ENCODE results near the gene TMIGD2. TPM values are rescaled to one million over a fixed set of nuclear protein-coding genes. Genes with fewer than 3 reads are reported as not detected.
"Not testable (repeated sequence)": the region's sequence is repeated elsewhere in the genome, so short reads cannot be mapped to it uniquely, and the experiment has no call there.

The TMIGD2 gene
- total RNA-seq, 1 experiment from 2014 or later = 0.94 TPM

DNA sequence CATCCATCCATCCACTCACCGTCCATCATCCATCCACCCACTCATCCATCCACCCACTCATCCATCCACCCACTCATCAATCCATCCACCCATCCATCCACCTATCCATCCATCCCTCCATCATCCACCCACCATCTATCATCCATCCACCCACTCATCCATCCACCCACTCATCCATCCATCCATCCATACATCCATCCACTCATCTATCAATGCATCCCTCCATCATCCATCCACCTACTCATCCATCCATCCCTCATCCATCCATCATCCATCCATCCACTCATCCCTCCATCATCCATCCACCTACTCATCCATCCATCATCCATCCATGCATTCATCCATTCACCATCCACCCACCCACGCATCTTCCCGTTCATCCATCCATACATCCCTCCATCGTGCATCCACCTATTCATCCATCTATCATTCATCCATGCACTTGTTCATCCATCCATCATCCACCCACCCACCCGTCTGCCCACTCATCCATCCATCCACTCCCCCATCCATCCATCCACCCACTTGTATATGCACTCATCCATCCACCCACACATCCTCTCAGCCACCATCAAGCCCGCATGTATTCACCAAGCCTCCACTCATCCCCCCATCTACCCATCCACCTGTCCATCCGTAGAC, 32.9 kb upstream of the TMIGD2 start (continued):
- TF ChIP-seq, protein P1, sequence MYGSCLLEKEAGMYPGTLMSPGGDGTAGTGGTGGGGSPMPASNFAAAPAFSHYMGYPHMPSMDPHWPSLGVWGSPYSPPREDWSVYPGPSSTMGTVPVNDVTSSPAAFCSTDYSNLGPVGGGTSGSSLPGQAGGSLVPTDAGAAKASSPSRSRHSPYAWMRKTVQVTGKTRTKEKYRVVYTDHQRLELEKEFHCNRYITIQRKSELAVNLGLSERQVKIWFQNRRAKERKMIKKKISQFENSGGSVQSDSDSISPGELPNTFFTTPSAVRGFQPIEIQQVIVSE (CRISPR knock-in tag; IDR thresholded peaks at IDR 0.05; ENCODE audit: borderline replicate concordance) = no peak
- TF ChIP-seq FOXJ3 (CRISPR knock-in tag; IDR thresholded peaks at IDR 0.05; ENCODE audit: borderline replicate concordance) (no peak), GRHL2 (CRISPR knock-in tag; IDR thresholded peaks at IDR 0.05; ENCODE audit: insufficient replicate concordance, severe bottlenecking) (no peak)
- TF ChIP-seq, protein P2, sequence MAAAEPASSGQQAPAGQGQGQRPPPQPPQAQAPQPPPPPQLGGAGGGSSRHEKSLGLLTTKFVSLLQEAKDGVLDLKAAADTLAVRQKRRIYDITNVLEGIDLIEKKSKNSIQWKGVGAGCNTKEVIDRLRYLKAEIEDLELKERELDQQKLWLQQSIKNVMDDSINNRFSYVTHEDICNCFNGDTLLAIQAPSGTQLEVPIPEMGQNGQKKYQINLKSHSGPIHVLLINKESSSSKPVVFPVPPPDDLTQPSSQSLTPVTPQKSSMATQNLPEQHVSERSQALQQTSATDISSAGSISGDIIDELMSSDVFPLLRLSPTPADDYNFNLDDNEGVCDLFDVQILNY (CRISPR knock-in tag; IDR thresholded peaks at IDR 0.05) = no peak

DNA sequence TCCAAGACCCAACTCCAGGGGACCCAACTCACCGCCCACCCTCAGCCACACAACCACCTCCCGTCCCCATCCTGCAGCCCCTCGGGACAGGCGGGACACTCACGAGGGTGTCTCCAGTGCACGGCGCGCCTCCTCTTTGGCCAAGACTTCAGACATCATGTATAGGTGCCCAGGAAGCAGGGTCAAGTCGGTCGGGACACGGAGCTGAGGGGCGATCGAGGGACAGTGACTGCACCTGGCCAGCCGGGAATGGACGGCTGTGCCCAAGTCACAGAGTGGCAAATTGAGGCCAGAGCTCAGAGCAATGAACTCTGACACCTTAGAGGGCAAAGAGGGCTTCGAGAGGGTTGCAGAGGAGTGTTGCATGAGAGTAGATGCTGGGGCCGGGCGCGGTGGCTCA, 27.7 kb upstream of the TMIGD2 start:
- TF ChIP-seq ZNF671 (CRISPR knock-in tag; IDR thresholded peaks at IDR 0.05) = no peak
- TF ChIP-seq ZNF416 (CRISPR knock-in tag; IDR thresholded peaks at IDR 0.05) = no peak
- no peak for TF ChIP-seq ZNF423 (CRISPR knock-in tag; IDR thresholded peaks at IDR 0.05)
- TF ChIP-seq ATF1 (CRISPR knock-in tag; IDR thresholded peaks at IDR 0.05) = no peak
- TF ChIP-seq IRF2 (CRISPR knock-in tag; IDR thresholded peaks at IDR 0.05; ENCODE audit: borderline replicate concordance, low read depth) = no peak
- Mint-ChIP-seq H3K27ac (no peak overlapping the region), H3K27me3 (ENCODE audit: low read depth) (peaks cover 8% of the 10 kb centered on the region), H3K4me3 (0 out of 2 replicates have a peak overlapping the region, but pooled peaks have one; percentile 10), H3K36me3 (peaks cover 9% of the 10 kb centered on the region), H3K9me3 (peaks cover 8% of the 10 kb centered on the region), H3K4me1 (peaks cover 12% of the 10 kb centered on the region)
- ChIA-PET CTCF (interaction anchor here (0.5 to 1.3 kb wide), 2 partner anchors 14 to 69 kb away, joined by 4 to 6 read pairs; partner anchors contain the start of gene MPND), POLR2A (no interaction called here)
- DNase-seq (ENCODE audit: low spot score) (no peak), ATAC-seq (no peak)

DNA sequence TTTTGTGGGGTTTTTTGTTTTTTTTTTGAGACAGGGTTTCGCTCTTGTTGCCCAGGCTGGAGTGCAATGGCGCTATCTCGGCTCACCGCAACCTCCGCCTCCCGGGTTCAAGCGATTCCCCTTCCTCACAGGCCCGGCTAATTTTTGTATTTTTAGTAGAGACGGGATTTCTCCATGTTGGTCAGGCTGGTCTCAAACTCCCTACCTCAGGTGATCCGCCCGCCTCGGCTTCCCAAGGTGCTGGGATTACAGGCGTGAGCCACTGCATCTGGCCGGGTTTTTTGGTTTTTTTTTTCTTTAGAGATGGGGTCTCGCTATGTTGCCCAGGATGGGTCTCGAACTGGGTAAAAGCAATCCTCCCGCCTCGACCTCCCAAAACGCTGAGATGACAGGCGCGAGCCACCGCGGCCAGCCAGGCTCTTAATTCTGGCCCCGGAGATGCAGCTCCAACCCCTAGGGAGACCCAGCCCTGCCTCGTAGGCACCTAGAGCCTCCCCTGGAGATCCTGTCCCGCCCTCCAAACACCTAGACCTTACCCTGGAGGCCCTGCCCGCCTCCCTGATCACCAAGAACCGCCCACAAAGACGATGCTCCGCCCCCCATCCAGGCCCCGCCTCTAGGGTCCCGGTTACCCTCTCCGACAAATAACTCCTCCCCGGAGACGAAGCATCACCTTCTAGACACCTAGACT, 26.9 kb upstream of the TMIGD2 start:
- ATAC-seq = peak; percentile 3
- H3K27me3 Mint-ChIP-seq (ENCODE audit: low read depth); H3K9me3 Mint-ChIP-seq; H3K27ac Mint-ChIP-seq; H3K36me3 Mint-ChIP-seq; POLR2A ChIA-PET: not testable (repeated sequence)
- peak; percentile 90 for DNase-seq (ENCODE audit: low spot score)
- CTCF ChIA-PET = interaction anchor here (0.6 to 1.4 kb wide), 2 partner anchors 62 to 342 kb away, joined by 8 to 35 read pairs; no protein-coding TSS in a partner anchor
- Mint-ChIP-seq H3K4me1 (peaks cover 12% of the 10 kb centered on the region), H3K4me3 (peak overlapping the region; percentile 73)
- peak; percentile 90 for TF ChIP-seq ZNF121 (CRISPR knock-in tag; IDR thresholded peaks at IDR 0.05)

DNA sequence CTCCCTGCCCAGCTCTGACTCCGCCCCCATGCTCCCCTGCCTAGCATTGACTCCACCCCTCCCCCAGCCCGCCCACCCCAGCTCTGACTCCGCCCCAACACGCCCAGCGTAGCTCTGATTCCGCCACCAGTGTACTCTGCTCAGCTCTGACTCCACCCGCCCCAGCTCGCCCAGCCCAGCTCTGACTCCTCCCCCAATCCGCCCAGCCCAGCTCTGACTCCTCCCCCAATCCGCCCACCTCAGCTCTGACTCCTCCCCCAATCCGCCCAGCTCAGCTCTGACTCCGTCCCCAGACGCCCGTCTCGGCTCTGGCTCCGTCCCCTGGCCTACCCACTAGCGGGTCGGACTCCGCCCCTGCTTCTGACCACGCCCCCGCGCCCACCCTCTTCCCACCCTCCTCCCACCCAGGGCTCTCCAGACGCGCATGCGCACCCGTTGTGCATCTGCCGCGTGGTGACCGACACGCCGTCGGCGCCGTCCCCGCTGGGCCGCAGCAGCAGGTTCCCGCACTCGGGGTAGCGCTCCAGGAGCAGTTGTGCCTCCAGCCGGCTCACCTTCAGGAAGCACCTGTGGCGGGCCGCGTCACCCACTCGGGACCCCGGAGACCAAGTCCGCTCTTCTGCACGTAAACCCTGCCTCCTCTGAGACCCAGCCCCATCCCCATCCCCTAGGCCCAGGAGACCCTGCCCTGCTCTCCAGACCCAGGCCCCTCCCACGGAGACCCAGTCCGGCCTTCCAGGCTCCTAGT, 26.2 kb upstream of the TMIGD2 start:
- DNase-seq (ENCODE audit: low spot score) (peak; percentile 98), ATAC-seq (peak; percentile 68)
- Mint-ChIP-seq H3K27ac (no peak overlapping the region), H3K9me3 (no peaks in the 10 kb centered on the region), H3K27me3 (ENCODE audit: low read depth) (peaks cover 3% of the 10 kb centered on the region), H3K36me3 (0 out of 2 replicates have a peak, but pooled peaks cover 3% of the 10 kb centered on the region), H3K4me1 (peaks cover 12% of the 10 kb centered on the region), H3K4me3 (peak overlapping the region; percentile 76)
- POLR2A ChIA-PET = interaction anchor here (0.5 to 1.3 kb wide), 3 partner anchors 10 to 259 kb away, joined by 3 to 17 read pairs (median 4); partner anchors contain the start of genes MPND and STAP2
- CTCF ChIA-PET = interaction anchor here (0.6 to 1.4 kb wide), 11 partner anchors 11 to 341 kb away, joined by 3 to 35 read pairs (median 3); partner anchors contain the start of genes FSD1, MPND, SH3GL1 and SHD
- TF ChIP-seq ZNF396 (CRISPR knock-in tag; IDR thresholded peaks at IDR 0.05; ENCODE audit: borderline replicate concordance) = no peak
- TF ChIP-seq, protein P1 (CRISPR knock-in tag; IDR thresholded peaks at IDR 0.05; ENCODE audit: borderline replicate concordance) = no peak
- TF ChIP-seq, protein P3, sequence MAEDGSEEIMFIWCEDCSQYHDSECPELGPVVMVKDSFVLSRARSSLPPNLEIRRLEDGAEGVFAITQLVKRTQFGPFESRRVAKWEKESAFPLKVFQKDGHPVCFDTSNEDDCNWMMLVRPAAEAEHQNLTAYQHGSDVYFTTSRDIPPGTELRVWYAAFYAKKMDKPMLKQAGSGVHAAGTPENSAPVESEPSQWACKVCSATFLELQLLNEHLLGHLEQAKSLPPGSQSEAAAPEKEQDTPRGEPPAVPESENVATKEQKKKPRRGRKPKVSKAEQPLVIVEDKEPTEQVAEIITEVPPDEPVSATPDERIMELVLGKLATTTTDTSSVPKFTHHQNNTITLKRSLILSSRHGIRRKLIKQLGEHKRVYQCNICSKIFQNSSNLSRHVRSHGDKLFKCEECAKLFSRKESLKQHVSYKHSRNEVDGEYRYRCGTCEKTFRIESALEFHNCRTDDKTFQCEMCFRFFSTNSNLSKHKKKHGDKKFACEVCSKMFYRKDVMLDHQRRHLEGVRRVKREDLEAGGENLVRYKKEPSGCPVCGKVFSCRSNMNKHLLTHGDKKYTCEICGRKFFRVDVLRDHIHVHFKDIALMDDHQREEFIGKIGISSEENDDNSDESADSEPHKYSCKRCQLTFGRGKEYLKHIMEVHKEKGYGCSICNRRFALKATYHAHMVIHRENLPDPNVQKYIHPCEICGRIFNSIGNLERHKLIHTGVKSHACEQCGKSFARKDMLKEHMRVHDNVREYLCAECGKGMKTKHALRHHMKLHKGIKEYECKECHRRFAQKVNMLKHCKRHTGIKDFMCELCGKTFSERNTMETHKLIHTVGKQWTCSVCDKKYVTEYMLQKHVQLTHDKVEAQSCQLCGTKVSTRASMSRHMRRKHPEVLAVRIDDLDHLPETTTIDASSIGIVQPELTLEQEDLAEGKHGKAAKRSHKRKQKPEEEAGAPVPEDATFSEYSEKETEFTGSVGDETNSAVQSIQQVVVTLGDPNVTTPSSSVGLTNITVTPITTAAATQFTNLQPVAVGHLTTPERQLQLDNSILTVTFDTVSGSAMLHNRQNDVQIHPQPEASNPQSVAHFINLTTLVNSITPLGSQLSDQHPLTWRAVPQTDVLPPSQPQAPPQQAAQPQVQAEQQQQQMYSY (CRISPR knock-in tag; IDR thresholded peaks at IDR 0.05) = peak; percentile 89
- TF ChIP-seq ATF1 (CRISPR knock-in tag; IDR thresholded peaks at IDR 0.05) = no peak
- TF ChIP-seq, protein P4, sequence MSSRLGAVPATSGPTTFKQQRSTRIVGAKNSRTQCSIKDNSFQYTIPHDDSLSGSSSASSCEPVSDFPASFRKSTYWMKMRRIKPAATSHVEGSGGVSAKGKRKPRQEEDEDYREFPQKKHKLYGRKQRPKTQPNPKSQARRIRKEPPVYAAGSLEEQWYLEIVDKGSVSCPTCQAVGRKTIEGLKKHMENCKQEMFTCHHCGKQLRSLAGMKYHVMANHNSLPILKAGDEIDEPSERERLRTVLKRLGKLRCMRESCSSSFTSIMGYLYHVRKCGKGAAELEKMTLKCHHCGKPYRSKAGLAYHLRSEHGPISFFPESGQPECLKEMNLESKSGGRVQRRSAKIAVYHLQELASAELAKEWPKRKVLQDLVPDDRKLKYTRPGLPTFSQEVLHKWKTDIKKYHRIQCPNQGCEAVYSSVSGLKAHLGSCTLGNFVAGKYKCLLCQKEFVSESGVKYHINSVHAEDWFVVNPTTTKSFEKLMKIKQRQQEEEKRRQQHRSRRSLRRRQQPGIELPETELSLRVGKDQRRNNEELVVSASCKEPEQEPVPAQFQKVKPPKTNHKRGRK (CRISPR knock-in tag; IDR thresholded peaks at IDR 0.05; ENCODE audit: borderline replicate concordance) = no peak
- 0 out of 2 replicates have a peak, but pooled peaks have one; percentile 56 for TF ChIP-seq ETV6 (CRISPR knock-in tag; IDR thresholded peaks at IDR 0.05)
- TF ChIP-seq, protein P5, sequence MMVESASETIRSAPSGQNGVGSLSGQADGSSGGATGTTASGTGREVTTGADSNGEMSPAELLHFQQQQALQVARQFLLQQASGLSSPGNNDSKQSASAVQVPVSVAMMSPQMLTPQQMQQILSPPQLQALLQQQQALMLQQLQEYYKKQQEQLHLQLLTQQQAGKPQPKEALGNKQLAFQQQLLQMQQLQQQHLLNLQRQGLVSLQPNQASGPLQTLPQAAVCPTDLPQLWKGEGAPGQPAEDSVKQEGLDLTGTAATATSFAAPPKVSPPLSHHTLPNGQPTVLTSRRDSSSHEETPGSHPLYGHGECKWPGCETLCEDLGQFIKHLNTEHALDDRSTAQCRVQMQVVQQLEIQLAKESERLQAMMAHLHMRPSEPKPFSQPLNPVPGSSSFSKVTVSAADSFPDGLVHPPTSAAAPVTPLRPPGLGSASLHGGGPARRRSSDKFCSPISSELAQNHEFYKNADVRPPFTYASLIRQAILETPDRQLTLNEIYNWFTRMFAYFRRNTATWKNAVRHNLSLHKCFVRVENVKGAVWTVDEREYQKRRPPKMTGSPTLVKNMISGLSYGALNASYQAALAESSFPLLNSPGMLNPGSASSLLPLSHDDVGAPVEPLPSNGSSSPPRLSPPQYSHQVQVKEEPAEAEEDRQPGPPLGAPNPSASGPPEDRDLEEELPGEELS (CRISPR knock-in tag; IDR thresholded peaks at IDR 0.05) = 0 out of 2 replicates have a peak, but pooled peaks have one; percentile 48
- peak; percentile 54; the same call in 1 of the 2 replicates for TF ChIP-seq FOXP1 (CRISPR knock-in tag; IDR thresholded peaks at IDR 0.05; ENCODE audit: borderline replicate concordance)
